MCF 10A (cell line): ENCODE results near the gene JPH3. TPM values are rescaled to one million over a fixed set of nuclear protein-coding genes. Genes with fewer than 3 reads are reported as not detected.

ENCODE experiments used
- BruUV-seq: library from RNA; stranded (reverse); fragments of 400-500 nt; replicated peaks from 2 replicates; lab custom pipeline; 2021; lab: Mats Ljungman, UMichigan
- CTCF ChIA-PET: fragments of 300-600 bp; sonication (Branson Sonifier 250); formaldehyde crosslinking; extraction: SDS; loops from one replicate; lab custom pipeline; 2021; ENCODE audit warnings: antibody characterized with exemption, inconsistent platforms; lab: Yijun Ruan, JAX
- POLR2A ChIA-PET: fragments of 300-600, 350-650 bp; sonication (Branson Sonifier 250); formaldehyde crosslinking; extraction: SDS; loops from one replicate; lab custom pipeline; 2020; ENCODE audit warnings: antibody characterized with exemption, inconsistent platforms; lab: Yijun Ruan, JAX
- DNase-seq: peaks from one replicate; pipeline ENCODE4 v3.0.0-alpha.2; 2018; ENCODE audit not compliant: unreplicated experiment
- H3K27ac Mint-ChIP-seq: one replicate; pipeline ENCODE4 v1.8.0; 2022; ENCODE audit warnings: mild to moderate bottlenecking, low read depth, mixed read lengths; ENCODE audit not compliant: unreplicated experiment
- H3K27me3 Mint-ChIP-seq: one replicate; pipeline ENCODE4 v1.8.0; 2022; ENCODE audit warnings: mixed read lengths; ENCODE audit not compliant: insufficient read depth, unreplicated experiment
- H3K36me3 Mint-ChIP-seq: one replicate; pipeline ENCODE4 v1.8.0; 2022; ENCODE audit warnings: mild to moderate bottlenecking, moderate library complexity, mixed read lengths; ENCODE audit not compliant: insufficient read depth, unreplicated experiment
- H3K4me1 Mint-ChIP-seq: one replicate; pipeline ENCODE4 v1.8.0; 2022; ENCODE audit warnings: mixed read lengths; ENCODE audit not compliant: insufficient read depth, unreplicated experiment
- H3K4me3 Mint-ChIP-seq: one replicate; pipeline ENCODE4 v1.8.0; 2022; ENCODE audit warnings: mild to moderate bottlenecking, moderate library complexity, mixed read lengths; ENCODE audit not compliant: unreplicated experiment
- H3K9me3 Mint-ChIP-seq: one replicate; pipeline ENCODE4 v1.8.0; 2022; ENCODE audit warnings: mixed read lengths; ENCODE audit not compliant: unreplicated experiment
- intact Hi-C: fragments of 100-400 bp; cut with micrococcal nuclease; formaldehyde crosslinking; loops from 2 replicates; pipeline ENCODE4 v1.14.1; 2022
- total RNA-seq: library from RNA; stranded (reverse); gene quantifications from 2 replicates; pipeline ENCODE4 v1.2.3, GENCODE V29; 2022
- TF ChIP-seq, protein P1 (sequence below): fragments of 200-600 bp; IDR thresholded peaks from one replicate; pipeline ENCODE4 v1.8.0; 2022; ENCODE audit warnings: antibody characterized with exemption, mild to moderate bottlenecking; ENCODE audit not compliant: unreplicated experiment

The JPH3 gene
- total RNA-seq, 1 experiment from 2014 or later: not detected

GRCh38 chr16:87685405-87685755 is 83.1 kb downstream of the JPH3 start:
- no TSS peak for BruUV-seq
- H3K9me3 Mint-ChIP-seq: no peaks in the 10 kb centered on the region
- intact Hi-C loops: no loop called here
- no peaks in the 10 kb centered on the region for H3K4me1 Mint-ChIP-seq
- ChIA-PET POLR2A (interaction anchor here (0.5 kb wide), 1 partner anchor 160 kb away, joined by 3 read pairs; no protein-coding TSS in a partner anchor), CTCF (no interaction called here)
- TF ChIP-seq, protein P1, sequence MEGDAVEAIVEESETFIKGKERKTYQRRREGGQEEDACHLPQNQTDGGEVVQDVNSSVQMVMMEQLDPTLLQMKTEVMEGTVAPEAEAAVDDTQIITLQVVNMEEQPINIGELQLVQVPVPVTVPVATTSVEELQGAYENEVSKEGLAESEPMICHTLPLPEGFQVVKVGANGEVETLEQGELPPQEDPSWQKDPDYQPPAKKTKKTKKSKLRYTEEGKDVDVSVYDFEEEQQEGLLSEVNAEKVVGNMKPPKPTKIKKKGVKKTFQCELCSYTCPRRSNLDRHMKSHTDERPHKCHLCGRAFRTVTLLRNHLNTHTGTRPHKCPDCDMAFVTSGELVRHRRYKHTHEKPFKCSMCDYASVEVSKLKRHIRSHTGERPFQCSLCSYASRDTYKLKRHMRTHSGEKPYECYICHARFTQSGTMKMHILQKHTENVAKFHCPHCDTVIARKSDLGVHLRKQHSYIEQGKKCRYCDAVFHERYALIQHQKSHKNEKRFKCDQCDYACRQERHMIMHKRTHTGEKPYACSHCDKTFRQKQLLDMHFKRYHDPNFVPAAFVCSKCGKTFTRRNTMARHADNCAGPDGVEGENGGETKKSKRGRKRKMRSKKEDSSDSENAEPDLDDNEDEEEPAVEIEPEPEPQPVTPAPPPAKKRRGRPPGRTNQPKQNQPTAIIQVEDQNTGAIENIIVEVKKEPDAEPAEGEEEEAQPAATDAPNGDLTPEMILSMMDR: no peak
- H3K27ac Mint-ChIP-seq: no peak overlapping the region
- H3K36me3 Mint-ChIP-seq: no peaks in the 10 kb centered on the region
- H3K27me3 Mint-ChIP-seq: peaks cover 23% of the 10 kb centered on the region
- no peak overlapping the region for H3K4me3 Mint-ChIP-seq
- no peak for DNase-seq

DNA sequence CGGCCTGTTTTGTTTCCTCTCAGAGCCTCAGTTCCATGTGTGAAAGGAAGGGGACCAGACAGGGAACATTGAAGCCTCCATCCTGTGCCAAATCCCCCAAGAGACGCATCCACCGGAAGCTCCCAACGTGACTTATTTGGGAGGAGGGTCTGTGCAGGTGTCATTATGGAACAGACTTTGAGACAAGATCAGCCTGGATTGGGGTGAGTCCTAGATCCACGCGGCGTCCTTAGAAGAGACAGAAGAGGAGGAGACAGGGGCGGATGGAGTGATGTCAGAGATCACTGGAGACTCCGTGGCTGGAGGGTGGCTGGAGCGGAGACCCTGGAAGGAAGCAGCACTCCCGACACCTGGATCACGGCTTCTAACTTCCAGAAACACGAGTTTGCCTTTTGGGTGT is 83.5 kb downstream of the JPH3 start:
- Mint-ChIP-seq H3K4me1 (no peaks in the 10 kb centered on the region), H3K27me3 (peaks cover 23% of the 10 kb centered on the region), H3K9me3 (no peaks in the 10 kb centered on the region), H3K4me3 (no peak overlapping the region), H3K27ac (no peak overlapping the region), H3K36me3 (no peaks in the 10 kb centered on the region)
- ChIA-PET POLR2A (interaction anchor here (0.5 kb wide), 1 partner anchor 160 kb away, joined by 3 read pairs; no protein-coding TSS in a partner anchor), CTCF (no interaction called here)
- TF ChIP-seq, protein P1: no peak
- intact Hi-C loops: no loop called here
- DNase-seq: no peak
- no TSS peak for BruUV-seq

DNA sequence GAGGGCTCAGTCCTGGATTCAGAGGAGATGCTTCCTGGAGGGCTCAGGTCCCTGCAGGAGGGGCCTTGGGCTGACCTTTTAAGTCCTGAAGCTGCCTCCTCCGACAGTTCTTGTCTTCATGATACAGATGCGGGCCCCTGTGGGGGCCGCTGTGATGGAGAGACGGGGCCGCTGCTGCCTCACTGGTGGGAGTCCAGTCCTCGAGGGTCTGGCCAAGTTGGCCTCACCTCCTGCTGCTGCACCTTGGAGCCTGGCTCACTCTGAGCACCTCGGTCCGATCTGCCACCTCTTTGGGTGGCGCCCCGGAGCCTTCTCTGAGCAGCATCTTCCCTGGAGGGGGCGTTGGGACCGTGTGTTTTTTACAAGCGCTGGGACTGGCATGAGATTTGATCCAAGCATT is 84.4 kb downstream of the JPH3 start:
- Mint-ChIP-seq H3K27ac (no peak overlapping the region), H3K4me1 (no peaks in the 10 kb centered on the region), H3K4me3 (no peak overlapping the region), H3K9me3 (no peaks in the 10 kb centered on the region), H3K27me3 (peaks cover 23% of the 10 kb centered on the region), H3K36me3 (no peaks in the 10 kb centered on the region)
- ChIA-PET CTCF (no interaction called here), POLR2A (no interaction called here)
- intact Hi-C loops: no loop called here
- TF ChIP-seq, protein P1: no peak
- no peak for DNase-seq
- no TSS peak for BruUV-seq

DNA sequence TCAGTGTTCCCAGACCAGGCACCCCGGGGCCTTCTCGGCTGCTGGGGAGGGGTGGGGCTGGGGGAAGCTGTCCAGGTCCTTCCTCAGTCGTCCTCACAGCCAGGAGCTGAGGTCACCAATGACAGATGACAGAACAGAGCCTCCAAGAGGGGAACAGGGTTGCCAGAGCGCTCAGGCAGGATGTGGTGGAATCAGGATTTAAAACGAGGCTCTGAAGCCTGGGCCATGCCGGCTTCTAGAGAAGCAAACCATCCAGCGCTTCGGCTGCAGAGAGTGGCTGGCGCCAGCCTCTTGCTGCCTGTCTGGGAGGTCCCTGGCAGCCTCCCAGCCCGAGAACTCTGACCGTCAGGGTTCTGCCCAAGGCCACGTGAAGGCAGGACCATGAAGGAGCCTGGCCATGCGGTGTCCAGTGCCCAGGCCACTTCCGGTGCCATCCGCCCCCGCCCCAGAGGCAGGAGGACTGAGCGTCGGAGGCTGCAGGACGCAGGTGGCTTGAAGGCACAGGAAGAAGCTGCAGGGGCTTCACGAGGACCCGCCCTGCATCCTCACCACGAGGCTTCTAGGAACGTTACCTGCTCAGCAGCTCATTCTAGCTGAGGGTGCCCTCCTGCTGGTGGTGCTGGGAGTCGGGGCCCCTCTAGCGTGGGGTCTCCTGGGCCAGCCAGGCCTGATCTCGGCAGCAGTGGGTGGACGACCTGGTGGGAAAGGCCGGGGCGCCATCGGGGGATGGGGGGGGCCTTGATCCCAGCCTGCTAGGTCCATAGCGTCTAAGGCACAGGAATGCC is 85.0 kb downstream of the JPH3 start:
- ChIA-PET POLR2A (no interaction called here), CTCF (interaction anchor here (0.6 kb wide), 1 partner anchor 52 kb away, joined by 3 read pairs; no protein-coding TSS in a partner anchor)
- Mint-ChIP-seq H3K36me3 (no peaks in the 10 kb centered on the region), H3K4me1 (no peaks in the 10 kb centered on the region), H3K27me3 (peaks cover 23% of the 10 kb centered on the region), H3K27ac (no peak overlapping the region), H3K4me3 (no peak overlapping the region), H3K9me3 (no peaks in the 10 kb centered on the region)
- no peak for DNase-seq
- intact Hi-C loops: no loop called here
- no TSS peak for BruUV-seq
- TF ChIP-seq, protein P1: no peak
